Mesenchymal stem cell (in vitro differentiated cells and primary cell): ENCODE results near the gene ADAMTS10.

Experiments
- DNase-seq: peaks from one replicate; pipeline ENCODE4 v3.0.0-alpha.2; 2013
- H2AFZ ChIP-seq: one replicate; pipeline ENCODE4 v1.6.1; 2013; ENCODE audit warnings: low read depth, mild to moderate bottlenecking, control low read depth, inconsistent platforms, low read length, moderate library complexity
- H2AK5ac ChIP-seq: 2 replicates; pipeline ENCODE4 v1.6.1; 2013; ENCODE audit warnings: low read length, moderate library complexity, mild to moderate bottlenecking, inconsistent platforms; ENCODE audit not compliant: severe bottlenecking
- H2BK120ac ChIP-seq: one replicate; pipeline ENCODE4 v1.6.1; 2013; ENCODE audit warnings: low read depth, mild to moderate bottlenecking, inconsistent platforms, low read length, moderate library complexity
- H2BK12ac ChIP-seq, 2 experiments: one replicate each; pipeline ENCODE4 v1.6.1; 2013; ENCODE audit warnings: inconsistent platforms in 2 of 2, low read length in 2 of 2, mild to moderate bottlenecking in 2 of 2, moderate library complexity in 2 of 2, control low read depth in 1 of 2
- H2BK15ac ChIP-seq: one replicate; pipeline ENCODE4 v1.6.1; 2013; ENCODE audit warnings: mild to moderate bottlenecking, low read depth, inconsistent platforms; ENCODE audit not compliant: poor library complexity, severe bottlenecking
- H2BK5ac ChIP-seq: 2 replicates; pipeline ENCODE4 v1.6.1; 2013; ENCODE audit warnings: low read depth, mild to moderate bottlenecking, low read length, control low read depth, inconsistent platforms; ENCODE audit not compliant: poor library complexity, severe bottlenecking
- H3K14ac ChIP-seq, 2 experiments: one replicate each; pipeline ENCODE4 v1.6.1; 2013; ENCODE audit warnings: inconsistent platforms in 2 of 2, low read length in 2 of 2, control low read depth in 1 of 2, mild to moderate bottlenecking in 1 of 2, moderate library complexity in 1 of 2
- H3K18ac ChIP-seq, 2 experiments: one replicate each; pipeline ENCODE4 v1.6.1; 2013; ENCODE audit warnings: inconsistent platforms in 2 of 2, low read length in 2 of 2, control low read depth in 1 of 2, low read depth in 1 of 2, mild to moderate bottlenecking in 1 of 2
- H3K23ac ChIP-seq, 2 experiments: one replicate each; pipeline ENCODE4 v1.6.1; 2013; ENCODE audit warnings: inconsistent platforms in 2 of 2, low read length in 2 of 2, mild to moderate bottlenecking in 2 of 2, moderate library complexity in 2 of 2, control low read depth in 1 of 2
- H3K27ac ChIP-seq: 2 replicates; pipeline ENCODE4 v1.5.1; 2013; ENCODE audit warnings: mild to moderate bottlenecking, moderate library complexity, low read length, control low read depth, inconsistent platforms; ENCODE audit not compliant: poor library complexity, severe bottlenecking
- H3K27me3 ChIP-seq, 2 experiments: 2 replicates each; pipeline versions ENCODE4 v1.6.1 to v1.7.0; 2013; ENCODE audit warnings: low read length in 2 of 2, mild to moderate bottlenecking in 2 of 2, moderate library complexity in 2 of 2, control low read depth in 1 of 2, inconsistent platforms in 1 of 2; ENCODE audit not compliant: control insufficient read depth in 1 of 2, insufficient read depth in 1 of 2
- H3K36me3 ChIP-seq, 2 experiments: 2 replicates each; pipeline versions ENCODE4 v1.6.1 to v1.7.0; 2013; ENCODE audit warnings: low read length in 2 of 2, control low read depth in 1 of 2, inconsistent platforms in 1 of 2, low read depth in 1 of 2, mild to moderate bottlenecking in 1 of 2; ENCODE audit not compliant: insufficient read depth in 2 of 2, control insufficient read depth in 1 of 2
- H3K4ac ChIP-seq, 2 experiments: one replicate each; pipeline ENCODE4 v1.6.1; 2013; ENCODE audit warnings: inconsistent platforms in 2 of 2, low read length in 2 of 2, mild to moderate bottlenecking in 2 of 2, moderate library complexity in 2 of 2, control low read depth in 1 of 2, low read depth in 1 of 2
- H3K4me1 ChIP-seq: 2 replicates; pipeline ENCODE4 v1.6.1; 2013; ENCODE audit warnings: low read depth, low read length, control low read depth; ENCODE audit not compliant: control insufficient read depth, insufficient read depth
- H3K4me2 ChIP-seq: 2 replicates; pipeline ENCODE4 v1.6.1; 2013; ENCODE audit warnings: low read length, mild to moderate bottlenecking, inconsistent platforms; ENCODE audit not compliant: poor library complexity, severe bottlenecking
- H3K4me3 ChIP-seq, 2 experiments: 2 replicates each; pipeline versions ENCODE4 v1.5.1 to v1.7.0; 2013; ENCODE audit warnings: low read length in 2 of 2, mild to moderate bottlenecking in 2 of 2, control low read depth in 1 of 2, low read depth in 1 of 2; ENCODE audit not compliant: insufficient read depth in 1 of 2
- H3K79me1 ChIP-seq: replicated peaks from 2 replicates; pipeline ENCODE4 v1.6.1; 2013; ENCODE audit warnings: mild to moderate bottlenecking, control low read depth, low read length, inconsistent platforms; ENCODE audit not compliant: poor library complexity, severe bottlenecking
- H3K9ac ChIP-seq: 2 replicates; pipeline ENCODE4 v1.7.0; 2013; ENCODE audit warnings: mild to moderate bottlenecking, low read length, moderate library complexity
- H3K9me3 ChIP-seq: 2 replicates; pipeline ENCODE4 v1.7.0; 2013; ENCODE audit warnings: mild to moderate bottlenecking, low read length; ENCODE audit not compliant: control insufficient read depth
- H4K8ac ChIP-seq: one replicate; pipeline ENCODE4 v1.6.1; 2013; ENCODE audit warnings: inconsistent platforms, mild to moderate bottlenecking, low read length, moderate library complexity
- H4K91ac ChIP-seq: one replicate; pipeline ENCODE4 v1.6.1; 2013; ENCODE audit warnings: mild to moderate bottlenecking, low read length, inconsistent platforms
- whole genome bisulfite sequencing: methylation state at CpG from one replicate; pipeline ENCODE4 v1.1.7; 2013; ENCODE audit warnings: mixed read lengths; 5-methylcytosine and 5-hydroxymethylcytosine counted together

The ADAMTS10 gene

DNA sequence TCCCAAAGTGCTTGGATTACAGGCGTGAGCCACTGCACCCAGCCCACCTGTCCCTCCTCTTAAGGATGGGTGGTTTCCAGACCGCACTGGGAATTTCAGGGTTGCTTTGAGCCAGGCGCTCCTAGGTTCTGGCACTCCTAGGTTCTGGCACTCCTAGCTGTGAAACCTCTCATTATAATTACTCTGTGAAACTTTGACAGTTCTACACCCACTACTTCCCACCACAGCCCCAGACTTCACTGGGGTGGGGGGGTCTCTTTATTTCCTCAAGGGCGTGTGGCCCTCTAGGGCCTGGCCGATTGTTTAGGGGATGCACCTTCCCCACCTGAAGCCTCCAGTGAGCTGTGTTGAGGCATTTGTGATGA lies 2.3 kb upstream of the ADAMTS10 start:
- Histone ChIP-seq H3K23ac (no peak overlapping the region), H3K4ac (no peak overlapping the region), H3K9me3 (no peaks in the 10 kb centered on the region), H2BK5ac (no peak overlapping the region), H3K9ac (no peak overlapping the region), H2AK5ac (no peak overlapping the region), H3K4me2 (no peak overlapping the region), H3K4me1 (peaks cover 25% of the 10 kb centered on the region), H3K79me1 (peaks cover 7% of the 10 kb centered on the region), H3K14ac (no peak overlapping the region), H3K27me3 (peaks cover 2 to 7% of the 10 kb centered on the region in 2 experiments), H3K18ac (no peak overlapping the region), H2BK120ac (no peak overlapping the region), H2BK12ac (no peak overlapping the region), H2BK15ac (no peak overlapping the region), H4K8ac (no peak overlapping the region), H3K4me3 (no peak overlapping the region), H3K36me3 (no peaks in the 10 kb centered on the region), H4K91ac (no peak overlapping the region), H2AFZ (no peak overlapping the region), H3K27ac (no peak overlapping the region)
- DNase-seq: no peak
- 72% methylated on average over 3 of the region's 5 CpGs for WGBS

DNA sequence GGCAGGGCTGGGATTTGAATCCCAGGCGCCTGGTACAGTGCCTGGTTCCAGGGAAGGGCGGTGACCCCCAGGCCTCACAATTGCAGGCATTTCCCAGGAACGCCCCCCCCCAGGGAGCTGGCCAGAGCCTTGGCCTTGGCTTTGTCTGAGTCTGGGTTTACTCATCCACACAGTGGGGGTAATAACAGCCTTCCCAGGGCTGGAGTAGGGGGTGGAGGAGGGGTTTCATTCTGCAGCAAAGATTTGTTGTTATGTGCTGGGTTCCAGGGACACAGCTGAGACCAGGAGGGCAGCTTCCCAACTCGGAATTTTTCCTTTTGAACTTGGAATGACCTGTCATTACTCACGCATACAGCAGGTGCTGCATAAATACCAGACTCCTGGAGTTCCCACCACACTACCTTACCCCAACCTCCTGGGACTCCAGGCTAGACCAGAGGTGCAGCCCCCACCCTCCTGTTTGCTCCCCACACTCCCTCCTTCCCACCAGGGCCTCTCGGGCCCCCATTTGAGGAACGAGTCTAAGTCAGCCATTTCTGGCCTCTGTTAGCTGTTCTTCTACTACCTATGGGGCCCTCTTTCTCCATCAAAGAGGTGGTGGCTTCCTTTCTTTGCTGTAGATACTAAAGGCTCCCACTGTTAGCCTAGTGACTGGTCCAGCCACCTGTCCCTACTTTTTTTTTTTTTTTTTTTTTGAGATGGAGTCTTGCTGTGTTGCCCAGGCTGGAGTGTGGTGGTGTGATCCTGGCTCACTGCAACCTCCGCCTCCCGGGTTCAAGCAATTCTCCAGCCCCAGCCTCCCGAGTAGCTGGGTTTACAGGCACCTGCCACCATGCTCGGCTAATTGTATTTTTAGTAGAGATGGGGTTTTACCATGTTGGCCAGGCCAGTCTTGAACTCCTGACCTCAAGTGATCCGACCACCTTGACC lies 1.6 kb upstream of the ADAMTS10 start:
- no peak overlapping the region for H2BK12ac ChIP-seq
- peaks cover 0 to 3% of the 10 kb centered on the region in 2 experiments for H3K36me3 ChIP-seq
- no peak overlapping the region for H4K8ac ChIP-seq
- H2BK120ac ChIP-seq: no peak overlapping the region
- peaks cover 28% of the 10 kb centered on the region for H3K4me1 ChIP-seq
- H3K14ac ChIP-seq: no peak overlapping the region
- no peak overlapping the region for H3K4me3 ChIP-seq
- H3K9me3 ChIP-seq: no peaks in the 10 kb centered on the region
- peak overlapping the region; percentile 25 for H3K27ac ChIP-seq
- H2AK5ac ChIP-seq: peak overlapping the region; percentile 7
- peak; percentile 63 for DNase-seq
- no peak overlapping the region for H3K23ac ChIP-seq
- no peak overlapping the region for H2AFZ ChIP-seq
- H4K91ac ChIP-seq: no peak overlapping the region
- H3K9ac ChIP-seq: no peak overlapping the region
- H3K79me1 ChIP-seq: peaks cover 9% of the 10 kb centered on the region
- no peak overlapping the region for H3K18ac ChIP-seq
- peaks cover 0 to 4% of the 10 kb centered on the region in 2 experiments for H3K27me3 ChIP-seq
- H2BK15ac ChIP-seq: peak overlapping the region; percentile 19
- no peak overlapping the region for H3K4me2 ChIP-seq
- H3K4ac ChIP-seq: no peak overlapping the region
- H2BK5ac ChIP-seq: no peak overlapping the region
- WGBS: 57% methylated on average over 12 of the region's 12 CpGs

DNA sequence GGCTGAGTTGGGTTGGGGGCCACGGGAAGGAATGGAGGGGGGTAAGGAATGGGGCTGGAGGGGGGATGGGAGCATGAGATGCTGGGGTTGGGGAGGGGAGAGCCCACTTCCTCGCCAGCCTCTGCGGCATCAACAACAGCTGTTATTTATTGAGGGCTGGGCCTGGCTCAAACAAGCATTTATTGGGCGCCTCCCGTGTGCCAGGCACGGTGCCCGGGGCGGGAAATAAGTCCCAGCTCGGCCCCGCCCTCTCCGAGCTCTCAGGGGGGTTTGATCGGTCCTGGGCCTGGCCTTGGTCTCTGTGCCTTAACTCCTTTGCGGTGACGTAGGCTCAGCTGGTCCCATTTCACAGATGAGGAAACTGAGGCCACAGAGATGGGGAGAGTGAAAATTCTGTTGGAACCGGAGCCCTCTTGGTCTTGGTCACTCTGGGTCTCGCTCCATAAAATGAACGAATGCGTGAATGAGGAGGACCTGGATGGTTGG lies 919 bp upstream of the ADAMTS10 start:
- H2BK15ac ChIP-seq: peak overlapping the region; percentile 58
- H3K4me2 ChIP-seq: no peak overlapping the region
- H4K8ac ChIP-seq: peak overlapping the region; percentile 14
- peak overlapping the region; percentile 10 for H3K27ac ChIP-seq
- WGBS: 55% methylated on average over 18 of the region's 18 CpGs
- no peak for DNase-seq
- H3K23ac ChIP-seq: no peak overlapping the region
- peak overlapping the region; percentile 23 for H2AK5ac ChIP-seq
- no peak overlapping the region for H2AFZ ChIP-seq
- no peak overlapping the region for H2BK5ac ChIP-seq
- no peak overlapping the region for H4K91ac ChIP-seq
- H3K4me1 ChIP-seq: peaks cover 29% of the 10 kb centered on the region
- no peak overlapping the region for H3K4me3 ChIP-seq
- H3K36me3 ChIP-seq: peaks cover 0 to 4% of the 10 kb centered on the region in 2 experiments
- H3K9ac ChIP-seq: no peak overlapping the region
- H3K79me1 ChIP-seq: peaks cover 15% of the 10 kb centered on the region
- H3K14ac ChIP-seq: no peak overlapping the region
- peaks cover 0 to 4% of the 10 kb centered on the region in 2 experiments for H3K27me3 ChIP-seq
- H3K18ac ChIP-seq: no peak overlapping the region
- H3K4ac ChIP-seq: no peak overlapping the region
- H2BK120ac ChIP-seq: no peak overlapping the region
- H2BK12ac ChIP-seq: no peak overlapping the region
- no peaks in the 10 kb centered on the region for H3K9me3 ChIP-seq

DNA sequence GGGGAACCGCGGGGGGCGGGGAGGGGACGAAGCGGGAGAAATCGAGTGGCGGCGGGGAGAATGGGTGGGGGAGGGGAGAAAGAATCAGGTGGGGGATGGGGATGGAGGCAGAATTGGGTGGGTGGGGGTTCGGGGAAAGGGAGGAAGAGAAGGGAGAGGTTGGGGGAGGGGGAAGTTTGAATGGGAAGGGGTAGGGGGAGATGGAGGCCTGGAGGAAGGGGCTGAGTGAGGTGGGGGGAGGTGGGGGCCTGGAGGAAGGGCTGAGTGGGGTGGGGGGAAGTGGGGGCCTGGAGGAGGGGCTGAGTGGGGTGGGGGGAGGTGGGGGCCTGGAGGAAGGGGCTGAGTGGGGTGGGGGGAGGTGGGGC lies 403 bp upstream of the ADAMTS10 start:
- peak overlapping the region in 1 of 2 experiments; percentile 75 for H3K18ac ChIP-seq
- no peaks in the 10 kb centered on the region for H3K9me3 ChIP-seq
- peak overlapping the region; percentile 90 for H2BK120ac ChIP-seq
- no peak overlapping the region for H3K14ac ChIP-seq
- H3K79me1 ChIP-seq: peaks cover 15% of the 10 kb centered on the region
- no peak overlapping the region for H3K4ac ChIP-seq
- DNase-seq: no peak
- H2AK5ac ChIP-seq: no peak overlapping the region
- 3% methylated on average over 6 of the region's 9 CpGs for WGBS
- H2AFZ ChIP-seq: no peak overlapping the region
- H2BK15ac ChIP-seq: no peak overlapping the region
- no peaks in the 10 kb centered on the region for H3K27me3 ChIP-seq
- peaks cover 0 to 5% of the 10 kb centered on the region in 2 experiments for H3K36me3 ChIP-seq
- peaks cover 29% of the 10 kb centered on the region for H3K4me1 ChIP-seq
- H3K23ac ChIP-seq: no peak overlapping the region
- peak overlapping the region in 1 of 2 experiments; percentile 89 for H3K4me3 ChIP-seq
- H4K91ac ChIP-seq: no peak overlapping the region
- H3K27ac ChIP-seq: no peak overlapping the region
- no peak overlapping the region for H4K8ac ChIP-seq
- H2BK12ac ChIP-seq: no peak overlapping the region
- H3K4me2 ChIP-seq: no peak overlapping the region
- H2BK5ac ChIP-seq: no peak overlapping the region
- no peak overlapping the region for H3K9ac ChIP-seq
